Fibroblast of the aortic adventitia (primary cell): Measurements from ENCODE around the gene HPS3. TPM values are rescaled to one million over a fixed set of nuclear protein-coding genes. Genes with fewer than 3 reads are reported as not detected.

ENCODE experiments used
- DNase-seq: peaks from one replicate; pipeline ENCODE4 v3.0.0-alpha.2; 2010; ENCODE audit warnings: low read depth
- H3K4me3 ChIP-seq: 2 replicates; pipeline ENCODE4 v1.5.1; 2011; ENCODE audit warnings: low read depth, mild to moderate bottlenecking, control low read depth, low read length, moderate library complexity
- CTCF ChIP-seq: IDR thresholded peaks from 2 replicates; pipeline ENCODE4 v1.5.1; 2011; ENCODE audit warnings: mild to moderate bottlenecking, low read length, control low read depth, inconsistent platforms; ENCODE audit not compliant: insufficient read depth
- total RNA-seq: library from RNA; depleted of rRNA; stranded (reverse); fragments of >200 nt; gene quantifications from 2 replicates; pipeline ENCODE4 v1.2.3, GENCODE V29; 2012; ENCODE audit warnings: low replicate concordance

Gene HPS3
- total RNA-seq, 1 donor = 33.0 TPM

- DNase-seq = no peak
- no peak overlapping the region for H3K4me3 ChIP-seq
- TF ChIP-seq CTCF = no peak
These were observed 32.6 kb downstream of the HPS3 start for GRCh38 chr3:149162007-149162406.

- TF ChIP-seq CTCF = no peak
- DNase-seq = no peak
- H3K4me3 ChIP-seq = no peak overlapping the region
These were observed 33.6 kb downstream of the HPS3 start for GRCh38 chr3:149163066-149163465.

GRCh38 chr3:149167898-149168297 lies 38.5 kb downstream of the HPS3 start:
- no peak overlapping the region for H3K4me3 ChIP-seq
- DNase-seq = no peak
- no peak for TF ChIP-seq CTCF

- no peak for TF ChIP-seq CTCF
- no peak for DNase-seq
- no peak overlapping the region for H3K4me3 ChIP-seq
These were observed 41.2 kb downstream of the HPS3 start for GRCh38 chr3:149170672-149171071.

GRCh38 chr3:149174901-149175300 lies 45.5 kb downstream of the HPS3 start:
- TF ChIP-seq CTCF = no peak
- no peak for DNase-seq
- no peak overlapping the region for H3K4me3 ChIP-seq

GRCh38 chr3:149177122-149177521 lies 47.7 kb downstream of the HPS3 start:
- TF ChIP-seq CTCF = no peak
- no peak overlapping the region for H3K4me3 ChIP-seq
- no peak for DNase-seq

GRCh38 chr3:149179220-149179619 lies 49.8 kb downstream of the HPS3 start:
- TF ChIP-seq CTCF = no peak
- H3K4me3 ChIP-seq = no peak overlapping the region
- peak; percentile 68 for DNase-seq
